Mesenchymal stem cell (in vitro differentiated cells and primary cell): ENCODE measurements around the gene CD96.

Experiments used
- DNase-seq: peaks from one replicate; pipeline ENCODE4 v3.0.0-alpha.2; 2013
- H2AFZ ChIP-seq: one replicate; pipeline ENCODE4 v1.6.1; 2013; ENCODE audit warnings: low read depth, mild to moderate bottlenecking, control low read depth, inconsistent platforms, low read length, moderate library complexity
- H2AK5ac ChIP-seq: 2 replicates; pipeline ENCODE4 v1.6.1; 2013; ENCODE audit warnings: low read length, moderate library complexity, mild to moderate bottlenecking, inconsistent platforms; ENCODE audit not compliant: severe bottlenecking
- H2BK120ac ChIP-seq: one replicate; pipeline ENCODE4 v1.6.1; 2013; ENCODE audit warnings: low read depth, mild to moderate bottlenecking, inconsistent platforms, low read length, moderate library complexity
- H2BK12ac ChIP-seq, 2 experiments: one replicate each; pipeline ENCODE4 v1.6.1; 2013; ENCODE audit warnings: inconsistent platforms in 2 of 2, low read length in 2 of 2, mild to moderate bottlenecking in 2 of 2, moderate library complexity in 2 of 2, control low read depth in 1 of 2
- H2BK15ac ChIP-seq: one replicate; pipeline ENCODE4 v1.6.1; 2013; ENCODE audit warnings: mild to moderate bottlenecking, low read depth, inconsistent platforms; ENCODE audit not compliant: poor library complexity, severe bottlenecking
- H2BK5ac ChIP-seq: 2 replicates; pipeline ENCODE4 v1.6.1; 2013; ENCODE audit warnings: low read depth, mild to moderate bottlenecking, low read length, control low read depth, inconsistent platforms; ENCODE audit not compliant: poor library complexity, severe bottlenecking
- H3K14ac ChIP-seq, 2 experiments: one replicate each; pipeline ENCODE4 v1.6.1; 2013; ENCODE audit warnings: inconsistent platforms in 2 of 2, low read length in 2 of 2, control low read depth in 1 of 2, mild to moderate bottlenecking in 1 of 2, moderate library complexity in 1 of 2
- H3K18ac ChIP-seq, 2 experiments: one replicate each; pipeline ENCODE4 v1.6.1; 2013; ENCODE audit warnings: inconsistent platforms in 2 of 2, low read length in 2 of 2, control low read depth in 1 of 2, low read depth in 1 of 2, mild to moderate bottlenecking in 1 of 2
- H3K23ac ChIP-seq, 2 experiments: one replicate each; pipeline ENCODE4 v1.6.1; 2013; ENCODE audit warnings: inconsistent platforms in 2 of 2, low read length in 2 of 2, mild to moderate bottlenecking in 2 of 2, moderate library complexity in 2 of 2, control low read depth in 1 of 2
- H3K27ac ChIP-seq: 2 replicates; pipeline ENCODE4 v1.5.1; 2013; ENCODE audit warnings: mild to moderate bottlenecking, moderate library complexity, low read length, control low read depth, inconsistent platforms; ENCODE audit not compliant: poor library complexity, severe bottlenecking
- H3K27me3 ChIP-seq, 2 experiments: 2 replicates each; pipeline versions ENCODE4 v1.6.1 to v1.7.0; 2013; ENCODE audit warnings: low read length in 2 of 2, mild to moderate bottlenecking in 2 of 2, moderate library complexity in 2 of 2, control low read depth in 1 of 2, inconsistent platforms in 1 of 2; ENCODE audit not compliant: control insufficient read depth in 1 of 2, insufficient read depth in 1 of 2
- H3K36me3 ChIP-seq, 2 experiments: 2 replicates each; pipeline versions ENCODE4 v1.6.1 to v1.7.0; 2013; ENCODE audit warnings: low read length in 2 of 2, control low read depth in 1 of 2, inconsistent platforms in 1 of 2, low read depth in 1 of 2, mild to moderate bottlenecking in 1 of 2; ENCODE audit not compliant: insufficient read depth in 2 of 2, control insufficient read depth in 1 of 2
- H3K4ac ChIP-seq, 2 experiments: one replicate each; pipeline ENCODE4 v1.6.1; 2013; ENCODE audit warnings: inconsistent platforms in 2 of 2, low read length in 2 of 2, mild to moderate bottlenecking in 2 of 2, moderate library complexity in 2 of 2, control low read depth in 1 of 2, low read depth in 1 of 2
- H3K4me1 ChIP-seq: 2 replicates; pipeline ENCODE4 v1.6.1; 2013; ENCODE audit warnings: low read depth, low read length, control low read depth; ENCODE audit not compliant: control insufficient read depth, insufficient read depth
- H3K4me2 ChIP-seq: 2 replicates; pipeline ENCODE4 v1.6.1; 2013; ENCODE audit warnings: low read length, mild to moderate bottlenecking, inconsistent platforms; ENCODE audit not compliant: poor library complexity, severe bottlenecking
- H3K4me3 ChIP-seq, 2 experiments: 2 replicates each; pipeline versions ENCODE4 v1.5.1 to v1.7.0; 2013; ENCODE audit warnings: low read length in 2 of 2, mild to moderate bottlenecking in 2 of 2, control low read depth in 1 of 2, low read depth in 1 of 2; ENCODE audit not compliant: insufficient read depth in 1 of 2
- H3K79me1 ChIP-seq: replicated peaks from 2 replicates; pipeline ENCODE4 v1.6.1; 2013; ENCODE audit warnings: mild to moderate bottlenecking, control low read depth, low read length, inconsistent platforms; ENCODE audit not compliant: poor library complexity, severe bottlenecking
- H3K9ac ChIP-seq: 2 replicates; pipeline ENCODE4 v1.7.0; 2013; ENCODE audit warnings: mild to moderate bottlenecking, low read length, moderate library complexity
- H3K9me3 ChIP-seq: 2 replicates; pipeline ENCODE4 v1.7.0; 2013; ENCODE audit warnings: mild to moderate bottlenecking, low read length; ENCODE audit not compliant: control insufficient read depth
- H4K8ac ChIP-seq: one replicate; pipeline ENCODE4 v1.6.1; 2013; ENCODE audit warnings: inconsistent platforms, mild to moderate bottlenecking, low read length, moderate library complexity
- H4K91ac ChIP-seq: one replicate; pipeline ENCODE4 v1.6.1; 2013; ENCODE audit warnings: mild to moderate bottlenecking, low read length, inconsistent platforms
- WGBS: methylation state at CpG from one replicate; pipeline ENCODE4 v1.1.7; 2013; ENCODE audit warnings: mixed read lengths; 5-methylcytosine and 5-hydroxymethylcytosine counted together

Gene CD96

GRCh38 chr3:111538111-111538510, 3.9 kb upstream of the CD96 start:
- no peaks in the 10 kb centered on the region for H3K9me3 ChIP-seq
- peaks cover 4% of the 10 kb centered on the region for H3K4me1 ChIP-seq
- H3K4me3 ChIP-seq, result no peak overlapping the region
- WGBS, result no CpG with 5 or more reads among the region's 1 CpG
- no peaks in the 10 kb centered on the region for H3K36me3 ChIP-seq
- H3K18ac ChIP-seq, result no peak overlapping the region
- no peak overlapping the region for H3K4ac ChIP-seq
- H3K27me3 ChIP-seq, result peaks cover 0 to 3% of the 10 kb centered on the region in 2 experiments
- DNase-seq, result no peak
- H4K91ac ChIP-seq, result no peak overlapping the region
- H2AFZ ChIP-seq, result no peak overlapping the region
- no peak overlapping the region for H2BK15ac ChIP-seq
- no peak overlapping the region for H3K9ac ChIP-seq
- no peaks in the 10 kb centered on the region for H3K79me1 ChIP-seq
- H3K4me2 ChIP-seq, result no peak overlapping the region
- H2BK120ac ChIP-seq, result no peak overlapping the region
- no peak overlapping the region for H2BK12ac ChIP-seq
- H2BK5ac ChIP-seq, result no peak overlapping the region
- no peak overlapping the region for H3K27ac ChIP-seq
- H3K14ac ChIP-seq, result no peak overlapping the region
- no peak overlapping the region for H4K8ac ChIP-seq
- H2AK5ac ChIP-seq, result no peak overlapping the region
- H3K23ac ChIP-seq, result no peak overlapping the region

- Histone ChIP-seq H3K4ac (peak overlapping the region in 1 of 2 experiments; percentile 21), H2BK5ac (peak overlapping the region; percentile 46), H3K4me2 (peak overlapping the region; percentile 14), H3K23ac (no peak overlapping the region), H2AK5ac (peak overlapping the region; percentile 97), H3K18ac (peak overlapping the region; percentile 77 to 89), H3K9me3 (no peaks in the 10 kb centered on the region), H3K4me1 (peaks cover 4% of the 10 kb centered on the region), H3K9ac (peak overlapping the region; percentile 0), H3K79me1 (no peaks in the 10 kb centered on the region), H2BK120ac (peak overlapping the region; percentile 19), H2BK15ac (no peak overlapping the region), H2AFZ (no peak overlapping the region), H3K4me3 (no peak overlapping the region), H4K91ac (no peak overlapping the region), H3K27ac (peak overlapping the region; percentile 61), H3K36me3 (no peaks in the 10 kb centered on the region), H3K14ac (no peak overlapping the region), H2BK12ac (peak overlapping the region; percentile 54 to 92), H3K27me3 (peaks cover 0 to 3% of the 10 kb centered on the region in 2 experiments), H4K8ac (peak overlapping the region; percentile 49)
- peak; percentile 89 for DNase-seq
- 2% methylated on average over 4 of the region's 4 CpGs for WGBS
Measured at GRCh38 chr3:111538681-111539083, 3.3 kb upstream of the CD96 start.

GRCh38 chr3:111539351-111540331, 2.4 kb upstream of the CD96 start:
- Histone ChIP-seq H3K4me1 (peaks cover 4% of the 10 kb centered on the region), H2BK15ac (no peak overlapping the region), H3K14ac (no peak overlapping the region), H3K4ac (no peak overlapping the region), H2AK5ac (no peak overlapping the region), H2BK12ac (no peak overlapping the region), H3K79me1 (no peaks in the 10 kb centered on the region), H2BK120ac (no peak overlapping the region), H3K4me3 (no peak overlapping the region), H3K9ac (no peak overlapping the region), H3K18ac (no peak overlapping the region), H3K27ac (peak overlapping the region; percentile 30), H2BK5ac (no peak overlapping the region), H4K8ac (peak overlapping the region; percentile 23), H3K9me3 (no peaks in the 10 kb centered on the region), H3K27me3 (peaks cover 0 to 3% of the 10 kb centered on the region in 2 experiments), H3K36me3 (no peaks in the 10 kb centered on the region), H4K91ac (no peak overlapping the region), H3K4me2 (no peak overlapping the region), H2AFZ (no peak overlapping the region), H3K23ac (no peak overlapping the region)
- DNase-seq, result peak; percentile 64
- 43% methylated on average over 9 of the region's 10 CpGs for WGBS

- Histone ChIP-seq H3K27ac (no peak overlapping the region), H4K91ac (no peak overlapping the region), H2BK12ac (peak overlapping the region in 1 of 2 experiments; percentile 39), H2BK5ac (no peak overlapping the region), H2AK5ac (no peak overlapping the region), H3K79me1 (no peaks in the 10 kb centered on the region), H3K4me2 (no peak overlapping the region), H4K8ac (no peak overlapping the region), H3K4ac (no peak overlapping the region), H3K23ac (no peak overlapping the region), H3K4me3 (no peak overlapping the region), H3K9me3 (no peaks in the 10 kb centered on the region), H3K27me3 (peaks cover 0 to 3% of the 10 kb centered on the region in 2 experiments), H3K4me1 (peaks cover 4% of the 10 kb centered on the region), H3K14ac (no peak overlapping the region), H2BK120ac (no peak overlapping the region), H3K36me3 (no peaks in the 10 kb centered on the region), H2BK15ac (no peak overlapping the region), H3K18ac (peak overlapping the region in 1 of 2 experiments; percentile 54), H3K9ac (no peak overlapping the region), H2AFZ (no peak overlapping the region)
- WGBS, result 92% methylated on average over 1 of the region's 3 CpGs
- no peak for DNase-seq
Measured at GRCh38 chr3:111541391-111541790, 606 bp upstream of the CD96 start.
